ENCODE results near the gene FBN1.

Gene FBN1

GRCh38 chr15:48501208-48501607 lies 144.3 kb downstream of the FBN1 start:
- DNase-seq, result no peak

GRCh38 chr15:48500595-48500994 lies 144.9 kb downstream of the FBN1 start:
- no peak for DNase-seq

DNA sequence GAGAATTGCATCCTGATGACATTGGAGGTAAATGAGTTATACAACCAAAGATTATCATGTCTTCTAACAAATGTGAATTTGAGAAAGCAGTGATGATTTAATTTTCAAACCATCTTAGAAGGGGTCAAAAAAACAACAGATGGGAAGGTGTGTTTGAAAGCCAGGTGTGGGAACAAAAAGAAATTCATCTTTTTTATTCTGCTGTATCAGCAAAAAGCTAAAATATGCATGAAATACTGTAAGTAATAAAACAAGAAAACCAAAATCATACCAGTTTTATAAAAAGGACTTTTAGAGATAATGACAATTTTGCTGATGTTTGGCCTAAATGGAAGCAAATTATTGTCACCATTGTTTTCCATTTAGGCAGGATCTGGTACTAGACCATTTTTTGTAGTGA lies 145.5 kb downstream of the FBN1 start:
- no peak for DNase-seq

GRCh38 chr15:48498828-48499227 lies 146.7 kb downstream of the FBN1 start:
- no peak for DNase-seq

GRCh38 chr15:48494631-48495030 lies 150.9 kb downstream of the FBN1 start:
- no peak for DNase-seq

GRCh38 chr15:48493763-48494225 lies 151.7 kb downstream of the FBN1 start:
- DNase-seq, result no peak

- peak; percentile 78 for DNase-seq
Observed at GRCh38 chr15:48493084-48493762, 152.3 kb downstream of the FBN1 start.

GRCh38 chr15:48486228-48486627 lies 159.3 kb downstream of the FBN1 start:
- no peak for DNase-seq

DNA sequence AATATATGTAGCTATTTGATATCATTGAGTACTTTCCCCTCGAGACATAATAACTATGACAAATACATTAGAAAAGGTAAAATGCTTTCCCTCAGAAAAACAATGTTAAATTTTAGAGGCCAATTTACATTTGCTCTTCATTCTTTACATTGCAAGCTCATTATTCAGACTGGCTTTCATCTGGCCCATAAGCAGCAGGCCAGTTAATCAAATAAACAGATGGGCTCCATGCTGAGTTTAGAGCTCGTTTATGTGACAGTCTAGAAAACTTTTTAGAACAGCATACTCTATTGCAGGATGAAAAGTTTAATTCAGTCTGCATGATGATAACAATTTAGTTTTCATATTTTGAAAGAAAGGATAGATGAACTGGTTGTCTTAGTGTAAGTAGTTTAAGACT lies 163.7 kb downstream of the FBN1 start:
- DNase-seq, result no peak

GRCh38 chr15:48479751-48480150 lies 165.8 kb downstream of the FBN1 start:
- DNase-seq, result no peak

GRCh38 chr15:48478581-48478980 lies 166.9 kb downstream of the FBN1 start:
- no peak for DNase-seq

DNA sequence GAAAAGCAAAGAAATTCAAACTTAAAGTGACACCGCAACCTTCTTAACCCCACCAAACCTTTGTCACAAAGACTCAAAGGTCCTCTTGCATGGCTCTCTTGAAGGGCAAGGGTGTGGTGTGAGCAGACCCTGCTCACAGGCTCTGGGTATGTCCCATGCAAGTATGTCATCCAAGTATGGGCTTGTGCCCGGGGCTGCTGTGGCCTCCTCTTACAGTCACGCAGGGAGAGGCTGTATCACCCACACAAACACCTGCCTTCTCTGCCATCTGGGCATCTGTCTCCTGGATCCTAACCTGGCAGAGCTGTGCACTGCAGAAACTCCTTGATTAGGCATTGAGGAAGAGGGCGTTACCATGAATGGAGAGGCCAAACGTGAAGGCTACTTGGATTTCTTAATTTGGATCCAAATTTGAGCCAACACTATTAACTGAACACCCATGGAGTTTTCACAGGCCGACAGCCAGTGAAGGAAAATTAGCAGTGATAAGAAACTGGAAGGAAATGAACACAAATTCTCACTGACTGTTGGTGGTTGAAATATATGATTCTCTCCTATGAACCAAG lies 167.6 kb downstream of the FBN1 start:
- no peak for DNase-seq

DNA sequence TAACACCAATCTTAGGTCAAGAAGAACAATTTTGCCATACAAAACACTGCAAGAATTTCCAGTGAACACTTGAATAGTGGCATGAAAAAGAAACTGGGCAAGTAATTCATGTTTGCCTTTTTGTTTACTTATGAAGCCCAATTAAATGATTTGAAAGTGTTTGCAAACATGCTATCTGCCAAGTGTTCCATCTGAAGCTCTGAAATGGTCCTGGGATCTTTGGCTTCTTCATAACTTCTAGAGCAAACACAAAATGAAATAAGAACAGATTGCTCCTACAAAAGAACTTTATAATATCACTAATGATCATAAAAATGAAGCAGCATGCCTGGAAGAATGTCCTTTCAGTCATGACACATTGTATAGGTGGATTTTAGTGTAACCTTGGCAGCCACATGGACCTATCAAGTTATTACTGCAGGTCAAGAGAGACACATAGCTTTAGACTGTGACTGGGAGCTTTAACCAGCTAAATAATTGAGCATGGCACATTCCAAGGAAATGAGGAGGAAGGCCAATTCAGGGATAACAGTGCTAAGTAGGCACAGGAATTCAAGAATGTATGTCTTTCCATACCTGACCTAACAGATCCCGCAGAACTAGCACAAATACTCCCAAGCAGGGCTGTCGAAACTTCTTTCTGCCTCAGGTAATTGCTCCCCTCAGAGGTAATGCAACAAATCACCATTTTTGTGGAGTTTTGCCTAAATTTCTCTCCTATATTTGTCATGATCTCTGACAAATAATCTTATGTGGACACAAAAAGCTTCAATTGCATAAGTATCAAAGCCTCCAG lies 169.7 kb downstream of the FBN1 start:
- DNase-seq, result no peak

- DNase-seq, result no peak
Observed at GRCh38 chr15:48473667-48474066, 171.8 kb downstream of the FBN1 start.

DNA sequence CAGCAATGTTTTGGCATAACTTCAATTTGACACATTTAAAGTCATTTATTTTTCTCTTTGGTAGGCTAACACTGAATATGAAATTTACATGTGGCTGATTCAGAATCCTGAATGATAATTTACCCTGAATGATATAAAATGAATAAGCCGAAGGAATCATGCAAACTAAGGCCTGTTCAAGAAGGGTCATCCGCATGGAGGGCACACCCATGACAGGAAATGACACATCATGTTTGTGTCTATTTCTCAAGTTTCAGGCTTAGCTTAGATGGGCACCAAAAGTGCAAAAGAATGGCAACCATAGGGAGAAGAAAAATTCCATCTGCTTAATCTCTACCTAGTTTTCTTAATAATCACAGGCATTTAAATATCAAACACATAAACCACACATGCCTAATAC lies 172.8 kb downstream of the FBN1 start:
- DNase-seq, result peak; percentile 20

GRCh38 chr15:48471073-48471472 lies 174.4 kb downstream of the FBN1 start:
- DNase-seq, result no peak

- no peak for DNase-seq
Observed at GRCh38 chr15:48470096-48470495, 175.4 kb downstream of the FBN1 start.

DNA sequence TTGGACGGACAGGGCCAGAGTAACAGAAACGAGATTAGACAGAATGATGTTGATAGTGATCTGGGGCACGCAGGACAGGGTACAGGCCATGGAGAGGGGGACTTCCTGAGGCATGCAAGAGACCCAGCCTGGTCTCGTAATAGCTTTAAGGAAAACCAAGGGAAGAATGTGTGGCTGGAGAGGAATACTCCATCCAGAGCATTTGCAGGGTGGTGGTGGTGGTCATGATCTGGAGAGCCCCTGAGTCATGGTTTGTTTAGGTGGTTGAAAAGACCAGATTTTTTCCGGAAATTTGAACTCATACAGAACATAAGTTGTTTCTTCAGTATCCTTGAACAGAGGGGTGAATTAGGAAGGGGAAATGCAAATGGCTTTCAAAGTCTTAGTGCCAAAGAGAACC lies 175.8 kb downstream of the FBN1 start:
- DNase-seq, result no peak

DNA sequence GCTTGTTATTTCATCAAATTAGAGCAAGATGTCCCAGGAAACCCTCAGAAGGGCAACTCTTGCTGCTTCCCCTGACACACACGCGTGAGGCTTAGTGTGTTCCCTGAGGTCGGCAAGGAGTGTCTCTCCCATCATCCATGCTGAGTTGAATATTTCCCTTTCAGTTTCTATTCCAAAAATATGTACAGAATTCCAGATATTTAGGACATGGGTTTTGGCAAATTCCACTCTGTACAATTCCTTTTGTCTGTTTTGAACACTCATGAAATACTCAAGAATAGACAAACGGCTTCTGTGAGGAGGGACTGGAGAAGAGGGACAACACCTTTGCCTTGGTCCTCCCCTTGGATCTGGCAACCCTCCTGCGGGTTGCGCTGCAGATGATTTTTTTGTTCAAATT lies 176.2 kb downstream of the FBN1 start:
- no peak for DNase-seq

GRCh38 chr15:48467801-48468200 lies 177.7 kb downstream of the FBN1 start:
- DNase-seq, result no peak

DNA sequence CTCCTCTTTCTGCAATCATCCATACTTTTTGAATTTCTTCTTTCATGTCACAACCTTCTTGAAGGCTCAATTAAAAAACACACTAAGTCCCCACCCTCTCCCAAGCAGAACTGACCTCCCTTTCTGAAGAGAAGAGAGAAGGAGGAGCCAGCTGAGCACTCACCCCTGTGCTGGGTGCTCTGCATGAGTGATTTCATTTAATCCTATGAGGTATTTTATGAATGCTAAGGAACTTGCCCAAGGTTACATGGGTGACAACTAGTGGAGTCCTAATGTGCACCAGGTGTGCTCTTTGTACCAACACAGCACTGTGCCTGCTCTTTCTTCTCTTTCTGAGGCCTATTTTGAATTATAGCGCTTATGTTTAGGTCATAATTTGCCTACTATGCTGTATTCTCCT lies 178.7 kb downstream of the FBN1 start:
- DNase-seq, result no peak

DNA sequence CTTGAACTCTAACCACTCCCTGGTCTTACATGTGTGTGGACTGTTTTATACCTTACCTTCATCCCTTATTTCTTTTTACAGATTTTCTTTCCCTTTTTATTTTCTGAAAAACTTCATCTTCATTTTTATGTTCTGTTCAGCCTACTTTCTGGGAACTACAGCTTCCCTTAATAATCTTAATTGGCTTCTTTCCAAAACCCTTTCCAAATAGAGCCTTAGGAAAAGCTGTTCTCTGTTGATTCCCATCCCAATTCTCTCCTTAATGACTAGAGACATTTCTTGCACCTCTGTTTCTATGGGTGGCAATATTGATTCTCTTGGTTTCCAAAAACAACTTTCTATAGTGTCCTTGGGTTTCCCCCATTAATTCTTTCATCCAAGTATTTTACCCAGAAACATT lies 179.4 kb downstream of the FBN1 start:
- no peak for DNase-seq

DNA sequence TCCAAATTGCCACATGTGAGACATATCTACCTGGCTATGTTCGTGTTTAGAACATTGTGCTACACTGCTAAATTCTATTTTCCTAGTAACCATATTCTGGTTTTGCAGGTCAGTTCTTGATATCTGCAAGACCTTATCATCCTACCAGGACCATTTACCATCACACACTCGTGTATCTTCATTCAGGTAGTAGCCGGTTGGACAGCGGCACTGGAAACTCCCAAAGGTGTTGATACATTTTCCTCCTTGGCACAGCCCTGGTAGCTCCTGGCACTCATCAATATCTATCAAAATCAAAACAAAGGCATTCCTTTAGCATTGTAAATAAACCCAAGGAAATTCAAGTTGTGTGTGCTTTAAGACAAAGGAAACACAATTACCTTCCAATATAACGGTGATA lies 180.1 kb downstream of the FBN1 start:
- DNase-seq, result no peak

DNA sequence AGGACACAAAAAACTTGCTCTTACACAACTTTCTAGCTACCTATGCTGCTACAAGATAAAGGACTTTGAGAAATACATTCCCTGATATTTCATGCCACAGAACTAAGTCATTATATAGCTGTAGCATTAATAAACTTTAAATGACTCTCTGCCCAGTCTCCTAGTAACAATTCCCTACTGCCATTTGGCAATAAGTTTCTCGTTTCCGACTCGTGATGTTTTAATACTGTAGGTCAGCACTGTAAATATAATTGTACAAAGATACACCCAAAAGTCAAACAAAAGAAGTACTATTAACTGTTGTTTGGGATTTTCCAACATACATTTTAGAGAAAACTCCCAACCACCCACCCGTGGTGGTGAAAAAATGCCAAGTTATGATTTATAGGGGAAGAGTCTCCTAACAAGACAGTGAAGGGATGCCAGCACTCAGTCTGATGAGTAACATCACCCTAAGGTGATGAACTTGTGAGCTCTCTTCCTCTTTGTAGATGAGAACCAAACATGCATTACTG lies 182.1 kb downstream of the FBN1 start:
- no peak for DNase-seq
